PC-9 (cell line): ENCODE data around the gene FOXP1.

Experiments used
- CTCF ChIP-seq: fragments of 200-600 bp; sonication (generic); conservative IDR thresholded peaks from 2 replicates; pipeline ENCODE4 v1.6.1; 2017; ENCODE audit warnings: mixed run types, antibody characterized with exemption, mild to moderate bottlenecking, moderate library complexity
- EZH2 ChIP-seq: fragments of 200-600 bp; sonication (generic); IDR thresholded peaks from 2 replicates; pipeline ENCODE4 v1.8.0; 2017; ENCODE audit warnings: antibody characterized with exemption, low read depth

DNA sequence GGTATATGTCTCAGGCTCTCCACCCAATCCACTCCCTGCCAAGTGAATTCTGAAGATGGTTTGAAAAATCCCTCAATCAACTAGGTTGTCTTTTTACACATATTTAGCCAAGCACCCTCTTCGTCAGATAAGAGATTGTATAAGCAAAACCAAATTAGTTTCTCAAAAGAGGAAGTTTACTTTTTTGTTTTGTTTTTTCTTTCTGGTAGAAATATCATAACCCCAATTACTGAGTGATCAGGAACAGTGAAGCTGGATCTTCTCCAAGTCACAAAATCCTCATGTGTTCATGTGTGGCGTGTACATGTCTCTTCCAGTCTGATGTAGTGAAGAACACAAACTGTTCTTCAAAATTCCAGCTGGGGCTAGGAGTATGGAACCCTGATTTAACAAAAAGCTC is 180.6 kb downstream of the FOXP1 start:
- no peak for TF ChIP-seq CTCF
- no peak for TF ChIP-seq EZH2
